ENCODE measurements around the gene PARVG.

DNA sequence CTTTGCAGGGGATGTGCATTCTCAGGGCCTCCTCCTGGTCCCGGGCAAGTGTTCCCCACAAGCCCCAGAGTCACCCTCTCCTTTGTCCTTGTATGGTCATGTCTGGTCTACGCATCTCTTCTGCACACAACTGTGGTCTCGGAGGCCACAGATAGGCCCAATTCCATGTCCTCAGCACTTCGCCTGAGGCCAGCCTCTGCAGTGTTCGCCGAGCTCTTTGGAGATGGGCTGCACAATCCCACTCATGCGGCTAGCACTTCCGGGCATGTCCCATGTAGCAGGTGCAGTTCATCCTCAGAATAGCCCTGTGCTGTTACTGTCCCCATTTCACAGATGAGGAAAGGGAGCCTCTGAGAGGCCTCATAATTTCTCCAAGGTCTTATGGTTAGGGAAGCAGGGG, 7.6 kb downstream of the PARVG start:
- TF ChIP-seq, protein P1, sequence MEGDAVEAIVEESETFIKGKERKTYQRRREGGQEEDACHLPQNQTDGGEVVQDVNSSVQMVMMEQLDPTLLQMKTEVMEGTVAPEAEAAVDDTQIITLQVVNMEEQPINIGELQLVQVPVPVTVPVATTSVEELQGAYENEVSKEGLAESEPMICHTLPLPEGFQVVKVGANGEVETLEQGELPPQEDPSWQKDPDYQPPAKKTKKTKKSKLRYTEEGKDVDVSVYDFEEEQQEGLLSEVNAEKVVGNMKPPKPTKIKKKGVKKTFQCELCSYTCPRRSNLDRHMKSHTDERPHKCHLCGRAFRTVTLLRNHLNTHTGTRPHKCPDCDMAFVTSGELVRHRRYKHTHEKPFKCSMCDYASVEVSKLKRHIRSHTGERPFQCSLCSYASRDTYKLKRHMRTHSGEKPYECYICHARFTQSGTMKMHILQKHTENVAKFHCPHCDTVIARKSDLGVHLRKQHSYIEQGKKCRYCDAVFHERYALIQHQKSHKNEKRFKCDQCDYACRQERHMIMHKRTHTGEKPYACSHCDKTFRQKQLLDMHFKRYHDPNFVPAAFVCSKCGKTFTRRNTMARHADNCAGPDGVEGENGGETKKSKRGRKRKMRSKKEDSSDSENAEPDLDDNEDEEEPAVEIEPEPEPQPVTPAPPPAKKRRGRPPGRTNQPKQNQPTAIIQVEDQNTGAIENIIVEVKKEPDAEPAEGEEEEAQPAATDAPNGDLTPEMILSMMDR (IDR thresholded peaks at IDR 0.05): no peak
- TF ChIP-seq POLR2A (IDR thresholded peaks at IDR 0.05): no peak
